Measurements from ENCODE around the gene AMZ1. TPM values are rescaled to one million over a fixed set of nuclear protein-coding genes. Genes with fewer than 3 reads are reported as not detected.

AMZ1 gene
- total and polyA plus RNA-seq, 10 of the 15 experiments (the other 5 are each of a cell fraction or from before 2014, with no cell fraction given) = 0.02 to 2.0 (median 0.69) TPM

DNA sequence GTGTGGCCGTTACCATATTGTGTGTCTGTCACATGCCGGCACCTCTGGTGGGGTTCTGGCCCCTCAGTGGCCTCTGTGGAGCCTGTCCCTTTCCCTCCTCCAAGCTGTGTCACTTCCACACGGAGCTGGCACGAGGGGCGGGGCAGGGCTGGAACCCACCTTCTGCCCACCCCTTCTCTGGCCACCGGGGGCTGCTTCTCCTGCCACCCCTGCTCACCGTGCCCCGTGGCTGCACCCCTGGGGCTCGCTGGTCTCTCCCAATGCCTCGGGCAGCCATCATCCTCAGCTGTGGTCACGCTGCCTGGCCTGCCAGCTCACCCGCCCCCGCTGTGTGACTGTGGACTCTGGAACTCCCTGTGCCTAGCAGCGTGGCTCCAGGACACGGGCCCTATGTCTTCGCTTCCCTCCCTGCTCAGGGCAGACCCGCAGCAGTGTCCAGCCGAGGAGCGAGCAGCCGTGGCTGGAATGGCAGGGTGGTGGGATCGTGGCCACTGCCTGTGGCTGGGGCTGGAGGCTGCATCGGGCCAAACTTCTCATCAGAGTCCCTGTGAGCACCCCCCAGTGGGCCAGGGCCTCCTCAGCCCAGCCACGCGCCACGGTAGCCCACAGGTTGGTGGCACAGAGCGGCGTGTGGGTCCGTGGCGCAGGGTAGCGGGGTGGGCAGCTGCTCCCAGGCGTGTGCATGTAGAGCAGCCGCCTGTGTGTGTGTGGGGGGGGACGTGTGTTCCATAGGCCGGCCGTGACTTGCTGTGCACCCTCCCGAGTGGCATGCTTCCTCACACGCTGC, 48.1 kb upstream of the AMZ1 start (continued):
- no peak for TF ChIP-seq ETV6 (conservative IDR thresholded peaks at IDR 0.05 in 1 of 2, IDR thresholded peaks at IDR 0.05 in 1 of 2; ENCODE audit: borderline replicate concordance in 1 of 2, low read depth in 1 of 2)

DNA sequence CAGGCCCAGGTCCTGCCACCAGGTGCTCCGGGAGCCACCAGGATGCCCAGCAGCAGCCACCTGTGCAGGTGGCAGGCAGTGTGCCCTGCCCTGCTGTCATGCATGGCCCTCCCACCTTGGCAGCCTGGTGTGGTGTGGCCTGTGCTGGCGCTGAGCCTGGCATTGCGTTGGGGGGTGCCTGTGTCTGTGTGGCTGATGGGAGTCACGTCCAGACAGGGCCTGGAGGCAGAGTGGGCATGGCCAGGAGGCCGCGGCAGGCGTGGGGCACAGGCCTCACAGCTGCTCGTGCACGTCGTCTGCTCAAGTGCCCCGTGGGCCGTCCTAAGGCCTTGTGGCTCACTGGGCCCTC, 47.5 kb upstream of the AMZ1 start:
- BruUV-seq (replicated peaks) = no TSS peak
- intact Hi-C loops (cut with micrococcal nuclease; ENCODE audit: unreplicated experiment) = no loop called here
- ChIA-PET SMC1A (ENCODE audit: uncharacterized antibody, unreplicated experiment) (no interaction called here), POLR2A (no interaction called here), RAD21 (ENCODE audit: unreplicated experiment) (no interaction called here), CTCF (no interaction called here)
- in situ Hi-C loops (cut with MboI) = no loop called here
- Histone ChIP-seq H3K79me2 (ENCODE audit: control insufficient read depth, insufficient read depth, low read length) (peaks cover 9% of the 10 kb centered on the region), H3K27me3 (replicated peaks in 1 of 2; ENCODE audit: control insufficient read depth in 2 of 2, insufficient read depth in 2 of 2, low read length in 1 of 2) (no peaks in the 10 kb centered on the region), H4K20me1 (ENCODE audit: control insufficient read depth, insufficient read depth) (no peaks in the 10 kb centered on the region), H3K36me3 (ENCODE audit: control insufficient read depth in 2 of 2, insufficient read depth in 2 of 2, low read length in 1 of 2) (no peaks in the 10 kb centered on the region; a peak in 2 of 4 replicates), H3K9ac (ENCODE audit: control insufficient read depth, insufficient read depth, low read length) (no peak overlapping the region), H3K4me2 (ENCODE audit: control insufficient read depth, insufficient read depth) (no peak overlapping the region), H3K4me1 (ENCODE audit: control insufficient read depth, insufficient read depth, low read length) (peaks cover 37% of the 10 kb centered on the region), H3K27ac (ENCODE audit: control insufficient read depth, insufficient read depth) (no peak overlapping the region), H2AFZ (ENCODE audit: control insufficient read depth, low read depth, low read length) (no peak overlapping the region), H3K9me3 (replicated peaks; ENCODE audit: control insufficient read depth, insufficient read depth, low read length) (no peaks in the 10 kb centered on the region), H3K4me3 (no peak overlapping the region)
- TF ChIP-seq BRCA1 (IDR thresholded peaks at IDR 0.05; ENCODE audit: low read depth, low read length) (no peak), LARP7 (IDR thresholded peaks at IDR 0.05) (0 out of 2 replicates have a peak, but pooled peaks have one; percentile 35), BHLHE40 (IDR thresholded peaks at IDR 0.05; ENCODE audit: borderline replicate concordance in 1 of 2, low read depth in 2 of 2, low read length in 1 of 2) (peak in 1 of 2 experiments; percentile 11; a peak in 1 of 4 replicates)
- FAIRE-seq (no peak), DNase-seq (ENCODE audit: low read depth, low spot score) (no peak), ATAC-seq (no peak)
- WGBS (ENCODE audit: insufficient coverage, insufficient replicate concordance, low lambda C conversion rate, missing lambda C conversion rate) = 82% methylated on average over 9 of the region's 12 CpGs

All from GM12878 (cell line).